ENCODE data around the gene PRUNE1. TPM values are rescaled to one million over a fixed set of nuclear protein-coding genes. Genes with fewer than 3 reads are reported as not detected.

Gene PRUNE1
- total and polyA plus RNA-seq, 4 donors = 6.1 to 10.6 (median 9.4) TPM

DNA sequence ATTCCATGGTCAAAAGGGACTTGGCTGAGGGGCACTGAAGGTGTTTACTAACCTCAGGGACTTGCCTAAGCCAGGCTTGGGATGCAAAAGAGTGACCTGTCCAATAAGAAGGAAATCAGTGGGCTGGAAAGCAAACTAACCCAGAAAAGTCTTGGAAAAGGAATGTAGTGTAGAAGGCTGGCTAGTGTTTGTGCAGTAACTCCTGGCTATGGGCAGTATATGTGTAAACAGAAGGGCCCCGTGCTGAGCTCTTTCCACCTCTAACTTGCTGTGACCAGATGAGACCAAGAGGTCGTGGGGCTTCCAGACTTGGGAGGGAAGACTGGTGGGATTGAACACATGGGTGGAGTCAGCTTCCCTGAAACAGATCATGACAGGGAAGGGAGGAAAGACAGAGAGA, 5.6 kb upstream of the PRUNE1 start:
- no peak overlapping the region for H3K9ac ChIP-seq (ENCODE audit: low read depth in 1 of 2, low read length in 2 of 2)
- peak overlapping the region; percentile 2 to 30 for H3K27ac ChIP-seq (ENCODE audit: low read depth in 1 of 2, low read length in 2 of 2)
- peaks cover 12 to 45% (median 34%) of the 10 kb centered on the region in 4 donors for H3K4me1 ChIP-seq (ENCODE audit: control insufficient read depth in 4 of 4, insufficient read depth in 4 of 4, low read length in 3 of 4)
- 39% methylated on average over 2 of the region's 2 CpGs for WGBS
- DNase-seq (ENCODE audit: low spot score) = no peak
- H3K4me3 ChIP-seq (ENCODE audit: low read depth in 1 of 3, low read length in 3 of 3) = no peak overlapping the region
- no peaks in the 10 kb centered on the region for H3K9me3 ChIP-seq (ENCODE audit: control insufficient read depth in 4 of 4, low read length in 3 of 4)
- no peaks in the 10 kb centered on the region for H3K27me3 ChIP-seq (ENCODE audit: control insufficient read depth in 4 of 4, insufficient read depth in 4 of 4, low read length in 3 of 4)
- peaks cover 5 to 39% (median 28%) of the 10 kb centered on the region in 4 donors for H3K36me3 ChIP-seq (ENCODE audit: control insufficient read depth in 4 of 4, insufficient read depth in 3 of 4, low read depth in 1 of 4, low read length in 3 of 4)
- no peak for TF ChIP-seq GABPA (IDR thresholded peaks at IDR 0.05 in 1 of 2, conservative IDR thresholded peaks at IDR 0.05 in 1 of 2)

DNA sequence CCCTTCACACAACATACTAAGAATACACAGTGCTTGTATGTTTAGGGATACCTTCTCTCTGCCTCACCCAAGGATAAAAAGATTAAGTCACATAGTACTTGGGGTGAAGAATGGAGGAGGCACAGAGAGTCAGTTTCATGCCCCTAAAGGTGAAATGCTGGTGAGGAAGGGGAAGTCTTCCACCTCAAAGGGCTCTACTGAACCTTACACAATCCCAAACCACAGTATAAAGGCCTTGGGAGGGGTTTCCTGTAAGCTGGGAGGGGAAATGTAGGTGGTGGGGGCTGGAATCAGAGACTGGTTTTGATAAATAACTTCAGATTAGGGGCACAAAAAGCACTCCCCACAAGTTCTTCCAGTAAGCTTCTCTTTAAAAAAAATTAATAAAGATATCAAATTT, 5.1 kb upstream of the PRUNE1 start:
- Histone ChIP-seq H3K27me3 (ENCODE audit: control insufficient read depth in 4 of 4, insufficient read depth in 4 of 4, low read length in 3 of 4) (no peaks in the 10 kb centered on the region), H3K36me3 (ENCODE audit: control insufficient read depth in 4 of 4, insufficient read depth in 3 of 4, low read depth in 1 of 4, low read length in 3 of 4) (peaks cover 0 to 34% (median 23%) of the 10 kb centered on the region in 4 donors), H3K4me1 (ENCODE audit: control insufficient read depth in 4 of 4, insufficient read depth in 4 of 4, low read length in 3 of 4) (peaks cover 12 to 51% (median 38%) of the 10 kb centered on the region in 4 donors), H3K9me3 (ENCODE audit: control insufficient read depth in 4 of 4, low read length in 3 of 4) (no peaks in the 10 kb centered on the region), H3K27ac (ENCODE audit: low read depth in 1 of 2, low read length in 2 of 2) (no peak overlapping the region), H3K4me3 (ENCODE audit: low read depth in 1 of 3, low read length in 3 of 3) (no peak overlapping the region), H3K9ac (ENCODE audit: low read depth in 1 of 2, low read length in 2 of 2) (peak overlapping the region; percentile 31 to 38)
- TF ChIP-seq TAF1 (conservative IDR thresholded peaks at IDR 0.05) (no peak), FOXA1 (IDR thresholded peaks at IDR 0.05) (no peak), EGR1 (IDR thresholded peaks at IDR 0.05; ENCODE audit: low read depth in 2 of 2) (no peak), SP1 (IDR thresholded peaks at IDR 0.05) (no peak), RAD21 (IDR thresholded peaks at IDR 0.05) (no peak)
- TF ChIP-seq, protein P1, sequence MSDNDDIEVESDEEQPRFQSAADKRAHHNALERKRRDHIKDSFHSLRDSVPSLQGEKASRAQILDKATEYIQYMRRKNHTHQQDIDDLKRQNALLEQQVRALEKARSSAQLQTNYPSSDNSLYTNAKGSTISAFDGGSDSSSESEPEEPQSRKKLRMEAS (IDR thresholded peaks at IDR 0.05) = no peak
- TF ChIP-seq, protein P2, sequence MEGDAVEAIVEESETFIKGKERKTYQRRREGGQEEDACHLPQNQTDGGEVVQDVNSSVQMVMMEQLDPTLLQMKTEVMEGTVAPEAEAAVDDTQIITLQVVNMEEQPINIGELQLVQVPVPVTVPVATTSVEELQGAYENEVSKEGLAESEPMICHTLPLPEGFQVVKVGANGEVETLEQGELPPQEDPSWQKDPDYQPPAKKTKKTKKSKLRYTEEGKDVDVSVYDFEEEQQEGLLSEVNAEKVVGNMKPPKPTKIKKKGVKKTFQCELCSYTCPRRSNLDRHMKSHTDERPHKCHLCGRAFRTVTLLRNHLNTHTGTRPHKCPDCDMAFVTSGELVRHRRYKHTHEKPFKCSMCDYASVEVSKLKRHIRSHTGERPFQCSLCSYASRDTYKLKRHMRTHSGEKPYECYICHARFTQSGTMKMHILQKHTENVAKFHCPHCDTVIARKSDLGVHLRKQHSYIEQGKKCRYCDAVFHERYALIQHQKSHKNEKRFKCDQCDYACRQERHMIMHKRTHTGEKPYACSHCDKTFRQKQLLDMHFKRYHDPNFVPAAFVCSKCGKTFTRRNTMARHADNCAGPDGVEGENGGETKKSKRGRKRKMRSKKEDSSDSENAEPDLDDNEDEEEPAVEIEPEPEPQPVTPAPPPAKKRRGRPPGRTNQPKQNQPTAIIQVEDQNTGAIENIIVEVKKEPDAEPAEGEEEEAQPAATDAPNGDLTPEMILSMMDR (IDR thresholded peaks at IDR 0.05; ENCODE audit: low read depth, low read length, missing input control) = no peak
- TF ChIP-seq, protein P3, sequence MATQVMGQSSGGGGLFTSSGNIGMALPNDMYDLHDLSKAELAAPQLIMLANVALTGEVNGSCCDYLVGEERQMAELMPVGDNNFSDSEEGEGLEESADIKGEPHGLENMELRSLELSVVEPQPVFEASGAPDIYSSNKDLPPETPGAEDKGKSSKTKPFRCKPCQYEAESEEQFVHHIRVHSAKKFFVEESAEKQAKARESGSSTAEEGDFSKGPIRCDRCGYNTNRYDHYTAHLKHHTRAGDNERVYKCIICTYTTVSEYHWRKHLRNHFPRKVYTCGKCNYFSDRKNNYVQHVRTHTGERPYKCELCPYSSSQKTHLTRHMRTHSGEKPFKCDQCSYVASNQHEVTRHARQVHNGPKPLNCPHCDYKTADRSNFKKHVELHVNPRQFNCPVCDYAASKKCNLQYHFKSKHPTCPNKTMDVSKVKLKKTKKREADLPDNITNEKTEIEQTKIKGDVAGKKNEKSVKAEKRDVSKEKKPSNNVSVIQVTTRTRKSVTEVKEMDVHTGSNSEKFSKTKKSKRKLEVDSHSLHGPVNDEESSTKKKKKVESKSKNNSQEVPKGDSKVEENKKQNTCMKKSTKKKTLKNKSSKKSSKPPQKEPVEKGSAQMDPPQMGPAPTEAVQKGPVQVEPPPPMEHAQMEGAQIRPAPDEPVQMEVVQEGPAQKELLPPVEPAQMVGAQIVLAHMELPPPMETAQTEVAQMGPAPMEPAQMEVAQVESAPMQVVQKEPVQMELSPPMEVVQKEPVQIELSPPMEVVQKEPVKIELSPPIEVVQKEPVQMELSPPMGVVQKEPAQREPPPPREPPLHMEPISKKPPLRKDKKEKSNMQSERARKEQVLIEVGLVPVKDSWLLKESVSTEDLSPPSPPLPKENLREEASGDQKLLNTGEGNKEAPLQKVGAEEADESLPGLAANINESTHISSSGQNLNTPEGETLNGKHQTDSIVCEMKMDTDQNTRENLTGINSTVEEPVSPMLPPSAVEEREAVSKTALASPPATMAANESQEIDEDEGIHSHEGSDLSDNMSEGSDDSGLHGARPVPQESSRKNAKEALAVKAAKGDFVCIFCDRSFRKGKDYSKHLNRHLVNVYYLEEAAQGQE (IDR thresholded peaks at IDR 0.05) = no peak
- TF ChIP-seq, protein P4, sequence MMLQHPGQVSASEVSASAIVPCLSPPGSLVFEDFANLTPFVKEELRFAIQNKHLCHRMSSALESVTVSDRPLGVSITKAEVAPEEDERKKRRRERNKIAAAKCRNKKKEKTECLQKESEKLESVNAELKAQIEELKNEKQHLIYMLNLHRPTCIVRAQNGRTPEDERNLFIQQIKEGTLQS (IDR thresholded peaks at IDR 0.05) = no peak
- no peak for DNase-seq (ENCODE audit: low spot score)

DNA sequence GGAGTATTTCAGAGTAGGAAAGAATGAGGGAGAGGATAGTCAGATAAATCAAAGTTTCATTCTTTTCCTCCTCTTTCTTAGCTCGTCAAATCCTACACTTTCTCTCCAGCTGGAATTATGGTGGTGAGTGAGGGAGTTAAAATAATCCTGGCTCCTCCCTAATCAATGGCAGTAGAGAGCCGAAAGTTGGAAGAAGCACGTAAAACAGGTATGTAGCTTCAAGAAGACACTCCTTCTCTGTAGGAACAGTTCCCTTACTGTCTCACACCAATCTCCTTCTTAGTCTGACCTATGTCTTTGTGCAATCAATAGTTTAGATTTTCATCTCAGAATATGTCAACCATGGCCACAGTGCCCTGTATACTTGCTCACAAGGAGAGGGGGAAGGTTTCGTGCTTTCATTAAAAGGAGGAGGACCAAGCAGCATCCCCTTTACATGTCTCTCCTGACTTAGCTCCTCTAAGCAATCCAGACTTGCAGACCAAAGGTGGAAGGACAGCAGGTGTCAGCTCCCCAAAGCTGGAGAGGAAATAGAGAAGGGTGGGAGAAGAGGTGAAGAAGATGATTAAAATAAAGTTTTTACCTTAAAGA, 2.4 kb upstream of the PRUNE1 start:
- 11% methylated on average over 4 of the region's 4 CpGs for WGBS
- Histone ChIP-seq H3K27me3 (ENCODE audit: control insufficient read depth in 4 of 4, insufficient read depth in 4 of 4, low read length in 3 of 4) (no peaks in the 10 kb centered on the region), H3K9ac (ENCODE audit: low read depth in 1 of 2, low read length in 2 of 2) (peak overlapping the region; percentile 34 to 79), H3K4me3 (ENCODE audit: low read depth in 1 of 3, low read length in 3 of 3) (peak overlapping the region; percentile 33 to 84 (median 61)), H3K4me1 (ENCODE audit: control insufficient read depth in 4 of 4, insufficient read depth in 4 of 4, low read length in 3 of 4) (peaks cover 16 to 63% (median 49%) of the 10 kb centered on the region in 4 donors), H3K36me3 (ENCODE audit: control insufficient read depth in 4 of 4, insufficient read depth in 3 of 4, low read depth in 1 of 4, low read length in 3 of 4) (peaks cover 0 to 15% (median 6%) of the 10 kb centered on the region in 4 donors), H3K9me3 (ENCODE audit: control insufficient read depth in 4 of 4, low read length in 3 of 4) (no peaks in the 10 kb centered on the region), H3K27ac (ENCODE audit: low read depth in 1 of 2, low read length in 2 of 2) (peak overlapping the region; percentile 84)
- TF ChIP-seq FOXA2 (IDR thresholded peaks at IDR 0.05) (no peak), YY1 (IDR thresholded peaks at IDR 0.05) (peak; percentile 24)
- DNase-seq (ENCODE audit: low spot score) = no peak

All from liver (tissue), 9 donors.